Nephron progenitor cell (in vitro differentiated cells): ENCODE measurements around the gene ANO6.
"Not testable (repeated sequence)": the region's sequence is repeated elsewhere in the genome, so short reads cannot be mapped to it uniquely, and the experiment has no call there.

Experiments used
- DNase-seq: peaks from one replicate; pipeline ENCODE4 v3.0.0; 2021
- H3K27ac Mint-ChIP-seq: 2 replicates; pipeline ENCODE4 v1.8.0; 2021; ENCODE audit warnings: mild to moderate bottlenecking, moderate library complexity, mixed read lengths
- H3K27me3 Mint-ChIP-seq: 2 replicates; pipeline ENCODE4 v1.8.0; 2021; ENCODE audit warnings: mild to moderate bottlenecking, low read depth, mixed read lengths; ENCODE audit not compliant: poor library complexity
- H3K36me3 Mint-ChIP-seq: 2 replicates; pipeline ENCODE4 v1.8.0; 2021; ENCODE audit warnings: low read depth, mixed read lengths
- H3K4me1 Mint-ChIP-seq: 2 replicates; pipeline ENCODE4 v1.8.0; 2021; ENCODE audit warnings: mixed read lengths
- H3K4me3 Mint-ChIP-seq: 2 replicates; pipeline ENCODE4 v1.8.0; 2021; ENCODE audit warnings: mild to moderate bottlenecking, moderate library complexity, mixed read lengths
- H3K9me3 Mint-ChIP-seq: 2 replicates; pipeline ENCODE4 v1.8.0; 2021; ENCODE audit warnings: mild to moderate bottlenecking, moderate library complexity, mixed read lengths
- TF ChIP-seq, protein P1 (sequence below): fragments of 200-600 bp; sonication (generic); IDR thresholded peaks from 2 replicates; pipeline ENCODE4 v1.5.0; 2021; ENCODE audit warnings: antibody characterized with exemption

The ANO6 gene

GRCh38 chr12:45368841-45369489 is 153.1 kb downstream of the ANO6 start:
- peaks cover 4% of the 10 kb centered on the region for H3K27me3 Mint-ChIP-seq

DNA sequence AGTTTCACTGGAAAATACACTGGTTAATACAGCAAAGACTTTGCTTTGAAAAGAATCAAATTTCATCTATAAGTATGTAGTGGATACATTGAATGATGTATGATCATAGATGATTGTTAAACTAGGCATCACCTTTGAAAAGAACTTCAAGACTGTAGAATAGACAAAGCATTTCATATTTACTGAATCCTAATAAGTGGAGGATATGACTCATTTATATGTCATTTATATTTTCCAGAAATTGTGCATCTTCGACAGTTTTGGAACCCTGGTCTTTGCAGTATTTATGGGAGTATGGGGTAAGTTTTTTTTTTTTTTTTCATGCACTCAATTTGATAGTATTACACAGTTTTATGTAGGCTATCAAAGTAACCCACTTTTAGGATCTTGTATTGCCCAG is 161.9 kb downstream of the ANO6 start:
- Mint-ChIP-seq H3K36me3 (peaks cover 59% of the 10 kb centered on the region), H3K27me3 (no peaks in the 10 kb centered on the region), H3K4me1 (no peaks in the 10 kb centered on the region), H3K27ac (no peak overlapping the region), H3K4me3 (no peak overlapping the region), H3K9me3 (peaks cover 16% of the 10 kb centered on the region)
- TF ChIP-seq, protein P1, sequence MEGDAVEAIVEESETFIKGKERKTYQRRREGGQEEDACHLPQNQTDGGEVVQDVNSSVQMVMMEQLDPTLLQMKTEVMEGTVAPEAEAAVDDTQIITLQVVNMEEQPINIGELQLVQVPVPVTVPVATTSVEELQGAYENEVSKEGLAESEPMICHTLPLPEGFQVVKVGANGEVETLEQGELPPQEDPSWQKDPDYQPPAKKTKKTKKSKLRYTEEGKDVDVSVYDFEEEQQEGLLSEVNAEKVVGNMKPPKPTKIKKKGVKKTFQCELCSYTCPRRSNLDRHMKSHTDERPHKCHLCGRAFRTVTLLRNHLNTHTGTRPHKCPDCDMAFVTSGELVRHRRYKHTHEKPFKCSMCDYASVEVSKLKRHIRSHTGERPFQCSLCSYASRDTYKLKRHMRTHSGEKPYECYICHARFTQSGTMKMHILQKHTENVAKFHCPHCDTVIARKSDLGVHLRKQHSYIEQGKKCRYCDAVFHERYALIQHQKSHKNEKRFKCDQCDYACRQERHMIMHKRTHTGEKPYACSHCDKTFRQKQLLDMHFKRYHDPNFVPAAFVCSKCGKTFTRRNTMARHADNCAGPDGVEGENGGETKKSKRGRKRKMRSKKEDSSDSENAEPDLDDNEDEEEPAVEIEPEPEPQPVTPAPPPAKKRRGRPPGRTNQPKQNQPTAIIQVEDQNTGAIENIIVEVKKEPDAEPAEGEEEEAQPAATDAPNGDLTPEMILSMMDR = no peak
- no peak for DNase-seq

More at GRCh38 chr12:45368841-45369489, 153.1 kb downstream of the ANO6 start:
- TF ChIP-seq, protein P1 = no peak
- no peak overlapping the region for H3K27ac Mint-ChIP-seq
- peaks cover 43% of the 10 kb centered on the region for H3K9me3 Mint-ChIP-seq
- DNase-seq = no peak
- H3K36me3 Mint-ChIP-seq = peaks cover 87% of the 10 kb centered on the region
- no peaks in the 10 kb centered on the region for H3K4me1 Mint-ChIP-seq
- no peak overlapping the region for H3K4me3 Mint-ChIP-seq

- no peak overlapping the region for H3K27ac Mint-ChIP-seq
- H3K9me3 Mint-ChIP-seq = peaks cover 7% of the 10 kb centered on the region
- H3K4me3 Mint-ChIP-seq = no peak overlapping the region
- TF ChIP-seq, protein P1 = no peak
- peaks cover 62% of the 10 kb centered on the region for H3K36me3 Mint-ChIP-seq
- H3K27me3 Mint-ChIP-seq = no peaks in the 10 kb centered on the region
- H3K4me1 Mint-ChIP-seq = no peaks in the 10 kb centered on the region
- no peak for DNase-seq
Observed at GRCh38 chr12:45379261-45379660, 163.4 kb downstream of the ANO6 start.

DNA sequence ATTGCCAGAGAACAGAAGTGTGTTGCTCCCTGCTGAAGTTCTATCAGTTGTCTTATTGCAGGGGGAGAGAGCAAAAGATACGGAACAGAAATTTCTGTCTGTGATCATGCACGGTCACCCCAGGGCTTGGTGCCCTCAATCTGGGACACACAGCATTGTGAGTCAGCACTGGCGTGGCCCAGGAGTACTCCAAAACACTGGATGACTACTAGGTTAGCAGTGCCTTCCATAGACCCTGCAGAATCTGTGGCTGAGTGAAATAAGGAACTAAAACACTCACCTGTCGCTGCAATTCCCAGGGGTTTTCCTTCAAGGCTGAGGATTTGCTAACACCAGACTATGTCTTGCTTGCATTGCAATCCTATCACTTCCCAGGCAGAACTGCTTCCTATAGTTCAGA is 165.5 kb downstream of the ANO6 start:
- H3K36me3 Mint-ChIP-seq = peaks cover 73% of the 10 kb centered on the region
- DNase-seq = no peak
- no peaks in the 10 kb centered on the region for H3K4me1 Mint-ChIP-seq
- H3K27ac Mint-ChIP-seq = peak overlapping the region; percentile 42
- TF ChIP-seq, protein P1 = no peak
- H3K4me3 Mint-ChIP-seq = no peak overlapping the region
- no peaks in the 10 kb centered on the region for H3K9me3 Mint-ChIP-seq
- no peaks in the 10 kb centered on the region for H3K27me3 Mint-ChIP-seq

- Mint-ChIP-seq H3K4me3 (no peak overlapping the region), H3K27ac (no peak overlapping the region), H3K9me3 (peaks cover 25% of the 10 kb centered on the region), H3K27me3 (no peaks in the 10 kb centered on the region), H3K4me1 (no peaks in the 10 kb centered on the region), H3K36me3 (peaks cover 80% of the 10 kb centered on the region)
- TF ChIP-seq, protein P1 = peak; percentile 37
- DNase-seq = no peak
Observed at GRCh38 chr12:45388545-45388944, 172.7 kb downstream of the ANO6 start.

GRCh38 chr12:45389426-45389825 is 173.5 kb downstream of the ANO6 start:
- Mint-ChIP-seq H3K4me1 (no peaks in the 10 kb centered on the region), H3K27me3 (no peaks in the 10 kb centered on the region), H3K27ac (no peak overlapping the region), H3K9me3 (peaks cover 33% of the 10 kb centered on the region), H3K36me3 (peaks cover 80% of the 10 kb centered on the region), H3K4me3 (no peak overlapping the region)
- no peak for DNase-seq
- TF ChIP-seq, protein P1 = no peak

DNA sequence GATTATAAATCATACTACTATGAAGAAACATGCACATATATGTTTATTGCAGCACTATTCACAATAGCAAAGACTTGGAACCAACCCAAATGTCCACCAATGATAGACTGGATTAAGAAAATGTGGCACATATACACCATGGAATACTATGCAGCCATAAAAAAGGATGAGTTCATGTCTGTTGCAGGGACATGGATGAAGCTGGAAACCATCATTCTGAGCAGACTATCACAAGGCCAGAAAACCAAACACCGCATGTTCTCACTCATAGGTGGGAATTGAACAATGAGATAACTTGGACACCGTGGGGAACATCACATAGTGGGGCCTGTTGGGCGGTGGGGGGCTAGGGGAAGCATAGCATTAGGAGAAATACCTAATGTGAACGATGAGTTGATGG is 181.6 kb downstream of the ANO6 start:
- not testable (repeated sequence) for H3K4me1 Mint-ChIP-seq, DNase-seq, H3K27ac Mint-ChIP-seq, H3K4me3 Mint-ChIP-seq, H3K27me3 Mint-ChIP-seq
- H3K36me3 Mint-ChIP-seq = peaks cover 76% of the 10 kb centered on the region
- peaks cover 48% of the 10 kb centered on the region for H3K9me3 Mint-ChIP-seq
